Measurements from ENCODE around the gene CLEC6A.
"Not testable (repeated sequence)": the region's sequence is repeated elsewhere in the genome, so short reads cannot be mapped to it uniquely, and the experiment has no call there.

Gene CLEC6A

DNA sequence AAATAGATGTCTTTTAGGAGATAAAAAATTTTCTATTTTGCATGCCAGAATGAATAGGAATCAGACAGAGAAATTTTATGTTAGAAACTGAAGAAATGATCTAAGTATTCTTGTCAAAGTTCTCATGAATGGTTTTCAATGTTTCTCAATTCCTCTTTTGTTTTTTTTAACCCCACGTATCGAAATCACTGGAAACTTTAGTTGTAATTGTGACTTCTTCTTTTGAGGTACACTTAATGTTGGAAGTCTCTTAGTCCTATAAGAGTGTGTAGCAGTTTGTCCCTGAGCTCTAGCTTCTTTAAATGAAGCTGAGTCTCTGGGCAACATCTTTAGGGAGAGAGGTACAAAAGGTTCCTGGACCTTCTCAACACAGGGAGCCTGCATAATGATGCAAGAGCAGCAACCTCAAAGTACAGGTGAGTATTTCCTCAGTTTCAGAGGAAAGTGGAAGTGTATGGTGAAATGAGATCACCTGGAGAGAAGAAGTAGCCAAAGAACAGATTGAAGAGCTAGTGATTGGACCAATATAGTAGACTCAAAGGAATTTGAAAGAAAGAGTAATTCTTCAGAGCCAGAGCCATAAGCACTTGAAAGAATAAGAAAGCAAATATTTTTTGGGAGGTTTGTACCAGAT, at the start of gene CLEC6A:
Gene CLEC6A, plus strand, starts transcription at position 236 of the 634 bp plus-strand sequence. Its CDS starts 150 bp downstream, at position 386.
- FAIRE-seq: no peak

DNA sequence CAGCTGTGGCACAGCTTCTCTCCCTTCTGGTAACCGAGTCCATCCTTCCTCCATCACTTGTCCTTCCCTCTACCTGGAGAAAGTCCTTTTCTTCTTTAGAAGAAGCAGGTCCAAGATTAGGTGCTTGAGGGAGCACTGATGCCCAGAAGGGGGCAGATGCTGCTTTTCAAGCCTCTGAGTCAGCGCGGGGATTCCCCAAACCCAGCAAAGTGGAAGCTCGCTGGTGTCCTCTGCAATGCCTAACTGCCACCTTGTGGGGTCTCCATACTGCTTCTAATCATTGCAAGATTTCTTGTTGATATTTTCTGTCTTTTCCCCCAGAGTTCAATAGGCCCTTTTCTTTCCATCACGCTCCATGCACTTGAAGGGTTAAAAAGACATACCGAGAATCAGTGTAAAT, 36.2 kb upstream of the CLEC6A start:
- FAIRE-seq: not testable (repeated sequence)

DNA sequence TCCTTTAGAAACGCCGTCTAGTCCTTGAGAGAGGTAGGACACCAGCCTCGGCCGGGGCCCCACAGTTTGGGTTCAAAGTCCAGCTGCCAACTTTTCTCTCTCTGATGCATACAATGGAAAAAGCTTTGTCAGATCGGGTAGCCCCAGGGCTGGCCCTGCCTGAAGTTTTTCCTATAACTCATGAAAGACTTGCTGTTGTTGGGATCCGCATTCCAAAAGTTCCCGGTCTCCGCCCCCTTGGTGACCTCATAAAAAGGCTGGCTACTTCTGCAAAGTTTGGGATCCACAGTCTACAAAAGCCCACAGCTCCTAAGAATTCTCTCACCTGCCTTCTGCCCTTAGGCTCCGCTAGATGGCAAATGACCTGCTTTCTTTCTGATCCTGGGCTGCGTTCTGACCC, 35.3 kb upstream of the CLEC6A start:
- FAIRE-seq: no peak

DNA sequence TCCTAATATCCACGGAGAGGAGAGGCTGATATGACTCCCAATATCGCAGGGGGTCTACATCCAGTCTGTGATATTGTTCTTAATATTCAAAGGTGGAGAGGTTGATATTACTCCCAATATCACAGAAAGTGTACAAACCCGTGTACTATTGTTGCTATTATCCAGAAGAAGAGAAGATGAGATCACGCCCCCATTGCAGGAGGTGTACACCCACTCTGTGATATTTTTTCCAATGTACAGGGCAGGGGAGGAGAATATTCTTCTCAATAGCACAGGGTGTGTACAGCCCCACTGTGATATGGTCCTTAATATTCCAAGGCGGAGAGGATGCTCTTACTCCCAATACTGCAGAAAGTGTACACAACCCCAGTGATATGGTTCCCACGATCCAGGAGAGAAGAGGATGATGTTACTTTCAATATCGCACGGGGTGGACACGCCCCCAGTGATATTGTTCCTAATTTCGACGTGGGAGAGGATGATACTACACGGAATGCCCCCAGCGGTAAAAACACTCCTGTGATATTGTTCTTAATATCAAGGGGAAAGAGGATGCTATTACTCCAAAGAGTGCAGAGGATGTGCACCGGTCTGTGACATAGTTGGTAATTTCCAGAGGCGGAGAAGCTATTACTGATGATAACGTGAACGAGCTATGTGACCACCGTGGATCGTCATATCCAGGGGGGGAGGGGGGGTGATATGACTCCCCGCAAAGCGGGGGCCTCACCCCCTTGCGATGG, 11.1 kb upstream of the CLEC6A start:
- not testable (repeated sequence) for FAIRE-seq

DNA sequence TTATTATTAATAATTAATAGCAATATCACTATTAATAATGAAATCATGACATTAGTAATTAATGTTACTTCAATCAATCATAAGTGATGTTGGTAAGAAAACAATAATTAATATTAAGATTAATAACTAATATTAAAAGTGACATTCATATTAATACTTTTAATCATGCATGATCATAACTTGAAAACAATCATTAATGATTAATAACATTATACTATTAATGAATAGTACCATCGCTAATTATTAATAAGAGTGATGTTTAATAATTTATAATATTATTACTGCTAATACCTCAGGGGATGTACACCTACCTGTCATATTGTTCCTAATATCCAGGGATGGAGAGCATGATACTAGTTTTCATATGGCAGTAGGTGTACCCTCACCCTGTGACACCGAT, 10.0 kb upstream of the CLEC6A start:
- FAIRE-seq: peak; percentile 73

DNA sequence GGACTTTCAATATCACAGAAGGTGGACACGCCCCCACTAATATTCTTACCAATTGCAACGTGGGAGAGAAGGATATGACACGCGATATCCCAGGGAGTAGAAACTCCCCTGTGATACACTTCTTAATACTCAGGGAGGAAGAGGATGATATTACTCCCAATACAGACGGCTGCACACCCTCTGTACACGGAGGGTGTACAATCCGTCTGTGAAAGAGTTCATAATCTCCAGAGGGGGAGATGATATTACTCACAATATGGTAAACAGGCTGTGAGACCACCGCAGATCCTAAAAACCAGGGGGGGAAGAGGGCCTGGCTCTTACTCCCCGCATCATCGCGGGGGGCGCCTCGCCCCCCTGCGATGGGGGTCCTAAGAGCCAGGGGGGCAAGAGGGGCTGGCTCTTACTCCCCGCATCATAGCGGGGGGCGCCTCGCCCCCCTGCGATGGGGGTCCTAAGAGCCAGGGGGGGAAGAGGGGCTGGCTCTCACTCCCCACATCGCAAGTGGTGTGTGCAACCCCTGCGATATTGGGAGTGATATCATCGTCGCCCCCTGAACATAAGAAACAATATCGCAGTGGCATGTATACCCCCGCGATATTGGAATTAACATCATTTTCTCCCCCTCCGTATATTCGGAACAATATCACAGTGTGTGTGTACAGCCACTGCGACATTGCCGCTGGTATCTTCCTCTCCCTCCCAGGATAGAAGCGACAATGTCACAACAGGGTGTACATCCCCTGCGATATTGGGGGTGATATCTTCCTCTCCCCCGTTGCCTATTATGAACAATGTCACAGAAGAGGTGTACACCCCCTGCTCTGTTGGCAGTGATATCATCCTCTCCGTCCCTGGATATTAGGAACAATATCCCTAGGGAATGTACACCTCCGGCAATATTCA, 8.9 kb upstream of the CLEC6A start:
- no peak for FAIRE-seq

DNA sequence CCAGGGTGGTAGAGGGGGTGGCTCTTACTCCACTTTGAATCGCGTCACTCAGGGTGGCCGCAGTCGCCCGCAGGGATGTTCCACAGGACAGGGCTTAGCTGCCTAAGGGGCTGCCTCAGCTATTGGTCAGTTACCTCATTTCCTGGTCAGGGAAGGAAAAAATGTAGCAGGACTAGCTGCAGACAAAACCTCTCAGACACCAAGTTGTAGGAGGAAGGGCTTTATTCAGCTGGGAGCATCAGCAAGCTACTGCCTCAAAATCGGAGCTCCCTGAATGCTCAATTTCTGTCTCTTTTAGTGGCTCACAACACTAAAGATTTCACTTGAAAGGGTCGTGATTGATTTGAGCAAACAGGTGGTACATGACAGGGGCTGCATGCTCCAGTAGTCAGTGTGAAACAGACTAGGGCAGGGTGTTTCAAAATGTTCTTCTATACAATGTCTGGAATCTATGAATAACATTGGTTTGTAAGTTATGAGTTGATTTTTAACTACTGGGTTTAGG, 6.4 kb upstream of the CLEC6A start:
- FAIRE-seq: no peak

DNA sequence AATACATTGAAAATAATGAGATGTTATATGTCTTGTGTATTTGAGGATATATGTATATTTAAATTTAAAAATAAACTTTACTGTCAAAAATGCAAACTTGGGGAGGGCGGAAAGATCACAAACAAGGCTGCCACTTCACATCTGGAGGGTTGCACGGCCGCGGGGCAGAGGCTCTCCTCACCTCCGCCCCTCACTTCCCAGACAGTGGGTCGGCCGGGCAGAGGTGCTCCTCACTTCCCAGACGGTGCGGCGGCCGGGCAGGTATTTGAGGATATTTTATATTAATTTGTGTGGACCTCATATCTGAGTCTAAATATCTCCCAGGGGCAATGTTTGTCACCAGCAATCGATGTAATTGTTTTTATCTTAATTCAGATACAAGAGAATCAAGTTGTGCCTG, 3.7 kb upstream of the CLEC6A start:
- no peak for FAIRE-seq

DNA sequence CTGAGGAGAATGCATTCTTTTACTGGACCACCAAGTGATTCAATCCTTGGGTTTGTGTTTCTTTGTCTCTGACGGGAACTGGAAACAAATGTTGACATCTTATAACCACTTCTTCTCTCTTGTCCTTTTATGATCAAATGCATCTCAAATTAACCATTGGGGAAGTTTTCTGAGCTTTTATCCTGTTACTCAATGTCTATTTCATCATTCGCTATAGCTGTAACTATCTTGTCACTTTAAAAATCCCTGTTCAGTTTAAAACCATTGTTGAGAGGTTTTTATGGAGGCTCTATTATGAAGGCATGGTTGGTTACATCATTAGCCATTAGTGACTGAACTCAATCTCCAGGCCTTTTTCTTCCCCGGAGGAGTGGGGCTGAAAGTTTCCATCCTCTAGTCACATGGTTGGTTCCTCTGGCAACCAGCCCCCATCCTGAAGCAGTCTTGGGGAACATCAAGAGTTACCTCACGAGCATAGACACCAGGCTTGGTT, 2.7 kb upstream of the CLEC6A start:
- FAIRE-seq: no peak

DNA sequence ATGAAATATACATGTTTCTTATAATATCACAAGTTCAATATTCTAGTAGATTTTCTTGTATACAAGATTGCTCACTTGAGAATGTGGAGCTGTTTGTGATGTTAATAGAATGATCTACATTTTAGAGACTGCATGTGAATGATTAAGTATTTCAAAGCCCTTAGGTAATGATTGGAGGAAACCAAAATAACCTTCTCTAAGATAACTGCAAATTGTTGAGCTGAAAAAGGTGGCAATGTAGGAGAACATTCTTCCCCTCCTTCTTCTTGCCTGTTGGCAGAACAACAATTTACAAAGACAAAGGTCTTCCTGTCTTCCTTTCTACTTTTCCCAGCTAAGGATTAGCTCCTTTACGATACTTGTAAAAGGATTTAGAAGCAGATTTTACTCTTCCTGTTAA, 2.0 kb upstream of the CLEC6A start:
- no peak for FAIRE-seq

DNA sequence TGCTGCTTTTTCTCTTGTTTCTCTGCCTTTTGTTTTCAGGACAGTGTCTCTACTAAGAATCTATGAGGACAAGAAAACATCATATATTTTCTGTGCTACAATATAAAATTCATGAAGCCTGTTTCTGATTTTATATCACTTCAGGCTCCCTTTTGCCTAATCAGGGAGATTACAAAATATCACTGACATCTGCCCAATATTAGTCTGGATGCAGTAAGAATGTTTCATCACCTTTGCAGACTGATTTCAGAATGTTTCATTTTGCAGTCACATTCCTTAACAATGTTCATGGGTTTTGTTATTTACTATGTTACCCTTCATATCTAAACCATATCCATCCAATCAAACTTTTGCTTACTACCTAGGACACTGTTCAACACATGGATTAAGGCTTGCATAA, 491 bp upstream of the CLEC6A start:
- FAIRE-seq: no peak

DNA sequence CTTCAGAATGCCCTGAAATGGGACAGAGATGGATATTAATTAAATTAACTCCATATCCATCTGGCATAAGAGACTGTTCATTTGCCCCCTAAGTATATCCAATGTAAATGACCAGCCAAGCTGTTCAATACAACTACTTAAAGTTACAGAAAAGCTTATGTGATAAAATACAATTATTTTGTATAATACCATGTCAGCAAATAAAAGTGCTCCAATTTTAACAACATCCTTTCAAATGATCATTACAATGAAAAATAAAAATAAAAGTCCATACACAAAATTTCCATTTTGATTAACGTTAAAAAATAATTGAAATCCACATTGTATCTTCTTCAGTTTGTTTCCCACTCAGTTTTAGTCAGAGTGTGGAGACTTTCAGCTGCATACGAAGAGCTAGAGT, 5.7 kb downstream of the CLEC6A start:
- FAIRE-seq: no peak

DNA sequence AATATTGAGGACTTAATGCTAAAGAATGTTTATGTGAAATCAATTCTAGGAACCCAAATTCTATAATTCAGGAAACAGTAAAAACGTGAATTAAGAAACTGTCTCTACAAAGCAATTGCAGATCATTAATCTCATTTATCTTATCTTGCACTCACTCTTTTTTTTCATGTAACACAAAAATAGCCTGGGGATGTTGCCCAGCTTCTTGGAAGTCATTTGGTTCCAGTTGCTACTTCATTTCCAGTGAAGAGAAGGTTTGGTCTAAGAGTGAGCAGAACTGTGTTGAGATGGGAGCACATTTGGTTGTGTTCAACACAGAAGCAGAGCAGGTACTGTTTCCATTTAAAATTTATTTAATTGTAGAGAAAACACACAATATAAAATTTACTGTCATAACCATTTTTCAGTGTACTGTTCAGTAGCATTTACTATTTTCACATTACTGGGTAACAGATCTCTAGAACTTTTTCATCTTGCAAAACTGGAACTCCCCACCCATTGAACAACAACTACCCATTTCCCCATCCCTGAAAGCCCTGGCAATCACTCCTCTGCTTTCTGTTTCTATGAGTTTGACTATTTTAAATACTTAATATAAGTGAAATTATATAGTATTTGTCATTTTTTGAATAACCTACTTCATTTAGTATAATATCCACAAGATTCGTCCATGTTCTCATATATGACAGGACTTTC, 9.7 kb downstream of the CLEC6A start:
- FAIRE-seq: no peak

DNA sequence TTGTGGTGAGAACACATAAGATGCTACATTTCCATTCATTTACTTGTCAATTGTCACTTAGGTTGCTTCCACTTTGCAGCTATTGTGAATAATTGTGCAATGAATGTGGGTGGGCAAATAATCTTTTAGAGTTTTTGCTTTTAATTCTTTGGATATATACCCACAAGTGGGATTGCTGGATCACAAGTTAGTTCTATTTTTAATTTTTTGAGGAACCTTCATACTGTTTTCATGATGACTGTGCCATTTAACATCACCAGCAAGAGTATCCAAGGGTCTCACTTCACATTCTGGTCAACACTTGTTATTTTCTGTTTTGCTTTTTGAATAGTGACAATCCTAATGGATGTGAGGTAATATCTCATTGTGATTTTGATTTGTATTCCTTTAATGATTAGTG, 10.5 kb downstream of the CLEC6A start:
- FAIRE-seq: no peak

DNA sequence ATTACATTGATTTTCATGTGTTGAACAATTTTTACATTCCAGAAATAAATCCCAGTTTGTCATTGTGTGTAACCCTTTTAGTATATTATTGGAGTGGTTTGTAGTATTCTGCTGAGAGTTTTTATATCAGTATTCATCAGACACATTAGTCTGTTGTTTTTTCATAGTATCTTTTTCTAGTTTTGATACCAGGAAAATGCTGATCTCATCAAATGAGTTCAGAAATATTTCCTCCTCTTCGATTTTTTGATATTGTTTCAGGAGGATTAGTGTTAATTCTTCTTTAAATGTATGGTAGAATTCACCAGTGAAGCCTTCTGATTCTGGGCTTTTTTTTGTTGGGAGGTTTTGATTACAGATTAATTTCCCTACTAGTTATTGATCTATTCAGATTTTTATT, 15.3 kb downstream of the CLEC6A start:
- no peak for FAIRE-seq

DNA sequence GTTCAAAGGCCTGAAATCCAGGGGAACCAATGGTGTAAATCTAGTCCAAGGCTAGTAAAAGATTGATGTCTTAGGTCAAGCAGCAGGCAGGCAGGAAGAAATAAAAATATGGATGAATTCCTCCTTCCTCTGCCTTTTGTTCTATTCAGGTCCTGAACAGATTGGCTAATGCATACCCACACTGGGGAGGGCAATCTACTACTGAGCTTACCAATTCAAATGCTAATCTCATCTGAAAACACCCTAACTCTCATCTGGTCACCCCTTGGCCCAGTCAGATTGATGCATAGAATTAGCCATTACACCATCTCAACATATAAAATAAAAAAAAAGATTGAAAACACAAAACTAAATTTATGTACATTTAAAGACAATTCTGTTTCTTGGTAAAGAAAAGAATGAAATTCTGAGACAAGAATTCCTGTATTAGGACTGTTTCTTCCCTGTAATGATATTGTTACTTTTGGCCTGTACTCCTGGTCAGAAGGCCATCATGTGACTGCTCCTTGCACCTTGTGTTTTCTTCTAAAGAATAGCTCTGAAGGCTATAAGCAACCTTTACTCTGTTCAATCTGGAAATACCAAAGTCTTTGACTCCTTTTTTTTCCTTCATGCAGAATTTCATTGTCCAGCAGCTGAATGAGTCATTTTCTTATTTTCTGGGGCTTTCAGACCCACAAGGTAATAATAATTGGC, 19.9 kb downstream of the CLEC6A start:
- no peak for FAIRE-seq

DNA sequence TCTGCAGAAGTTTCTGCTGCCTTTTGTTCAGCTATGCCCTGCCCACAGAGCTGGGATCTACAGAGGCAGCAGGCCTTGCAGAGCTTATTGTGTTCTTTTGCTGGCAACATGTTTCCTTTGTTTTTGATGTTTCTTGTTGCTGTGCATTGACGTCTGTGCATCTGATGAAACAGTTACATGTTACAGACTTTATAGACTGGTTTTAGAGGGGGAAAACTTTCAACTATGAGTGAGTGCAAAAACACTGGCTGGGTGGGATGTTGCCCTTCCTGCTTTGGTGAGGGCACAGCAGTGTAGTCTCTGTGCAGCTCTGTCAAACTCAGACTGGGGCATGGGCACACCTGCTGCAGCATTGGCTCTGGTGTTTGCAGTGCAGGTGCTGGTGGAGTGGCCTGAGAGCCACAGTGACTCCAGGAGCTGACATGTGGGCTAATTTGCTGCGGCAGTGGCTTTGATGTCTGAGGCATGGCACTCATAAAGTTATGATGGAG, 26.9 kb downstream of the CLEC6A start:
- FAIRE-seq: no peak

DNA sequence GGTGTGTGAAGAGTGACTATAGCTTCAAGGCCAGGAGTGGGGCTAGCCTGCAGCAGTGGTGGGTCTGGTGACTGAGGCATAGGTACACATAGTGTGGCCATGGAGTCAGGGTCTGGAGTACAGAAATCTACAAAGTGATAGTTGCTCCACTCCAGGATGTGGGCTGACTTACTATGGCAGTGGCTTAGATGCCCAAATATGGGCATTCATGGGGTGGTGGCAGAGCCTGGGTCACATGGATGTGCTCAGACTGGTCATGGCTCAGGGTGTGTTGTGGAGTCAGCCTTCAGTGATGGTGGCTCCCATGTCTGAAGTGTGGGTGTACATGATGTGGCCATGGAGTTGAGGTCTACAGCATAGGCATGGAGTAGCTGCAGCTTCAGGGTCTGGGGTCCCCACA, 27.3 kb downstream of the CLEC6A start:
- no peak for FAIRE-seq

DNA sequence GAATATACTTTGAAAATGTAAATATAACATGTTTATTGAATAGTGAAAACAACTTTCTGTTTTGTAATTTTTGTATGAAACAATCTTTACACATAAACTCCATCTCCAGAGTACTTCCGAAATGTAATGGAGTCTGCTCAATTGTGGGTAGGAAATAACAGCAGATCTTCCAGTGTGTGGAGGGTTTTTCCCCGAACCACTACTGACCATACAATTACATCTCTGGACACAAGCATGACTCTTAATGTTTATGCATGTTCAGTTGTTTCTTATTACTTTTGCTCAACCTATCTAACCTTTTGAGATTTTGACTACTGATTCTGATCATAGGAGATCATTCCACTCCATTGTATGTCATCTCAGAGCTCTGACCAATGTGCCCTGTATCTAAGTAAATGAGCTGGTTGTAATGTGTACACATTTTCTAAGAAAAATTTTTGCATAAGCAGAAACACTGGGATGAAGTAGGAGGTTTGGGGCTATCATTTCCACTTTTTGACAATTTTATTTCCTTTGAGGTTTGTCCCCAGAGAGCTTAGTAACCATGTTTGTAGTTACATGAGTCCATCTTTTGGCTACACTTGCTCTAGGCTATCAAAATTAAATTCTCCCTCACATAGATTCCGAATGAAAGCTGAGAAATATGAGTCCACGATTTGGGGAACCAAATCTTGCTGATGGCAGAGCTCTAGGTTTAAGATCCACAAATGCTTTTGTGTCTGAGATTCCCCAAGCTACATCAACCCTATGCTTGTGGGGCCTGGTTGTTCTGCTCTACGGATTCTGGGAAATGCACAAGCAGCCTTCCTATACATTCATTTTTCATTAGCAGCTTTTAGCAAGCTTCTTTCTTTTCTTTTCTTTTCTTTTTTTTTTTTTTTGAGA, 36.1 kb downstream of the CLEC6A start:
- FAIRE-seq: no peak

DNA sequence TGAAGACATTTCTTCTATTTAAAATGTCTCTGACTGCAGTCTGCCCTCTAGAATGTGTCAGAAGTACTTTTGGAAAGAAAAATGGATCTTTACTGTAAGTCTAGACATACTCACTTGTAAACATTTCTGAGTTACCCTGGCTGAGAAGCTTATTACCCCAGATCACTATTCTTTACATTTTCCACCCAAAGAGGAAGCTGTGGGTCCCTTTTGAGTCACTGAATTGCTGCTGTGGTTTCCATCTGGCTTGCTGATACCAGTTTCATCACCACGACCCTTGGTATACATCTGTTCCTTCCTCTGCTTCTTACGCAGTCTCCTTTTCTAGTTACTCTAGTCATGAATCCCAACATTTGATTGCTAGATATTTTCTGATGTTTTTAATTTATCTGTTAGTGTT, 37.3 kb downstream of the CLEC6A start:
- FAIRE-seq: no peak

DNA sequence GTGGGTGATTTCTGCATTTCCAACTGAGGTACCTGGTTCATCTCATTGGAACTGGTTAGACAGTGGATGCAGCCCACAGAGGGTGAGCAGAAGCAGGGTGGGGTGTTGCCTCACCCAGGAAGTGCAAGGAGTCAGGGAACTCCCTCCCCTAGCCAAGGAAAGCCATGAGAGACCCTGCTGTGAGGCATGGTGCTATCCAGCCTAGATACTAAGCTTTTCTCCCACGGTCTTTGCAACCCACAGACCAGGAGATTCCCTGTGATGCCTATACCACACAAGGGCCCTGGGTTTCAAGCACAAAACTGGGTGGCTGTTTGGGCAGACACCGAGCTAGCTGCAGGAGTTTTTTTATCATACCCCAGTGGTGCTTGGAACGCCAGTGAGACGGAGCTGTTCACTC, 39.9 kb downstream of the CLEC6A start:
- not testable (repeated sequence) for FAIRE-seq
